WTC11 (cell line): ENCODE results near the gene PROCR. TPM values are rescaled to one million over a fixed set of nuclear protein-coding genes. Genes with fewer than 3 reads are reported as not detected.

ENCODE experiments used
- ATAC-seq: fragments of 200-7000 bp; cut with Tn5 transposase; 2 replicates; pipeline ENCODE4 v1.10.0; 2021; ENCODE audit warnings: mild to moderate bottlenecking, moderate library complexity
- Bru-seq: library from RNA; stranded (reverse); fragments of 400-500 nt; gene quantifications from one replicate; lab custom pipeline; 2021; lab: Mats Ljungman, UMichigan
- CTCF ChIA-PET: fragments of 300-600 bp; sonication (Branson Sonifier 250); formaldehyde crosslinking; loops from one replicate; lab custom pipeline; 2021; ENCODE audit warnings: antibody characterized with exemption; lab: Charles Lee
- POLR2A ChIA-PET: fragments of 350-600 bp; sonication (Branson Sonifier 250); formaldehyde crosslinking; loops from one replicate; lab custom pipeline; 2021; ENCODE audit warnings: antibody characterized with exemption; lab: Charles Lee
- DNase-seq: peaks from one replicate; pipeline ENCODE4 v3.0.0; 2021; ENCODE audit warnings: low spot score
- H3K27ac Mint-ChIP-seq: 2 replicates; pipeline ENCODE4 v1.8.0; 2021; ENCODE audit warnings: mixed read lengths
- H3K27me3 Mint-ChIP-seq: 2 replicates; pipeline ENCODE4 v1.8.0; 2021; ENCODE audit warnings: low read depth, mild to moderate bottlenecking, moderate library complexity, mixed read lengths
- H3K36me3 Mint-ChIP-seq: 2 replicates; pipeline ENCODE4 v1.8.0; 2021; ENCODE audit warnings: mixed read lengths
- H3K4me1 Mint-ChIP-seq: 2 replicates; pipeline ENCODE4 v1.8.0; 2022; ENCODE audit warnings: mixed read lengths
- H3K4me3 Mint-ChIP-seq: 2 replicates; pipeline ENCODE4 v1.8.0; 2021; ENCODE audit warnings: mild to moderate bottlenecking, moderate library complexity, mixed read lengths
- H3K9me3 Mint-ChIP-seq: 2 replicates; pipeline ENCODE4 v1.8.0; 2021; ENCODE audit warnings: mixed read lengths
- ATF1 ChIP-seq: sonication (generic); formaldehyde crosslinking; IDR thresholded peaks from 2 replicates; pipeline ENCODE4 v1.8.1; 2023; ENCODE audit warnings: mild to moderate bottlenecking, moderate library complexity, missing genetic modification reagents
- CBFB ChIP-seq: sonication (generic); formaldehyde crosslinking; IDR thresholded peaks from 2 replicates; pipeline ENCODE4 v1.8.1; 2022; ENCODE audit warnings: mild to moderate bottlenecking, low read depth, missing genetic modification reagents
- CTCF ChIP-seq: fragments of 200-600 bp; IDR thresholded peaks from 2 replicates; pipeline ENCODE4 v1.8.0; 2022; ENCODE audit warnings: antibody characterized with exemption
- E2F1 ChIP-seq: sonication (generic); formaldehyde crosslinking; IDR thresholded peaks from 2 replicates; pipeline ENCODE4 v1.8.0; 2022; ENCODE audit warnings: mild to moderate bottlenecking, missing genetic modification reagents
- EMX1 ChIP-seq: fragments of 250-450 bp; sonication (Bioruptor Pico); IDR thresholded peaks from 2 replicates; pipeline ENCODE4 v1.8.0; 2021; ENCODE audit warnings: mild to moderate bottlenecking
- ESRRA ChIP-seq: sonication (generic); formaldehyde crosslinking; IDR thresholded peaks from 2 replicates; pipeline ENCODE4 v1.8.1; 2022; ENCODE audit warnings: mild to moderate bottlenecking, missing genetic modification reagents, borderline replicate concordance
- ETV6 ChIP-seq: sonication (generic); formaldehyde crosslinking; IDR thresholded peaks from 2 replicates; pipeline ENCODE4 v1.8.1; 2022; ENCODE audit warnings: mild to moderate bottlenecking, missing genetic modification reagents
- FOXJ3 ChIP-seq: sonication (generic); formaldehyde crosslinking; IDR thresholded peaks from 2 replicates; pipeline ENCODE4 v1.9.0; 2021; ENCODE audit warnings: missing genetic modification reagents, mild to moderate bottlenecking, borderline replicate concordance
- GTF2I ChIP-seq: fragments of 250-450 bp; sonication (Bioruptor Pico); conservative IDR thresholded peaks from 2 replicates; pipeline ENCODE4 v1.4.0; 2021; ENCODE audit warnings: mild to moderate bottlenecking
- HMGA2 ChIP-seq: fragments of 250-450 bp; sonication (Bioruptor Pico); IDR thresholded peaks from 2 replicates; pipeline ENCODE4 v1.4.0; 2021; ENCODE audit warnings: mild to moderate bottlenecking, moderate library complexity
- NFATC4 ChIP-seq: fragments of 250-450 bp; sonication (Bioruptor Pico); IDR thresholded peaks from 2 replicates; pipeline ENCODE4 v1.9.0; 2021; ENCODE audit warnings: mild to moderate bottlenecking
- NFE2L1 ChIP-seq: sonication (generic); formaldehyde crosslinking; IDR thresholded peaks from 2 replicates; pipeline ENCODE4 v1.8.1; 2023; ENCODE audit warnings: missing genetic modification reagents
- RORB ChIP-seq: fragments of 250-450 bp; sonication (Bioruptor Pico); IDR thresholded peaks from 2 replicates; pipeline ENCODE4 v1.9.0; 2021; ENCODE audit warnings: mild to moderate bottlenecking
- SMAD3 ChIP-seq: sonication (generic); formaldehyde crosslinking; IDR thresholded peaks from 2 replicates; pipeline ENCODE4 v1.8.0; 2022; ENCODE audit warnings: missing genetic modification reagents, mild to moderate bottlenecking, borderline replicate concordance
- SP1 ChIP-seq: sonication (generic); formaldehyde crosslinking; conservative IDR thresholded peaks from 2 replicates; pipeline ENCODE4 v1.8.1; 2022; ENCODE audit warnings: missing genetic modification reagents
- ZBTB21 ChIP-seq: sonication (generic); formaldehyde crosslinking; IDR thresholded peaks from 2 replicates; pipeline ENCODE4 v1.8.1; 2023; ENCODE audit warnings: mild to moderate bottlenecking, missing genetic modification reagents, borderline replicate concordance
- ZNF121 ChIP-seq: sonication (generic); formaldehyde crosslinking; IDR thresholded peaks from 2 replicates; pipeline ENCODE4 v1.8.0; 2023; ENCODE audit warnings: missing genetic modification reagents
- ZNF532 ChIP-seq: fragments of 250-450 bp; sonication (Bioruptor Pico); IDR thresholded peaks from 2 replicates; pipeline ENCODE4 v1.9.0; 2021; ENCODE audit warnings: mild to moderate bottlenecking, borderline replicate concordance
- long read RNA-seq, 3 experiments: library from RNA in 1 of 3; library from capped mRNA in 1 of 3; library from polyadenylated mRNA in 1 of 3; unstranded in 2 of 3; stranded (forward) in 1 of 3; transcript quantifications; one replicate each; pipeline ENCODE4 v2.0.0, GENCODE V29; 2021
- total RNA-seq: library from RNA; stranded (reverse); gene quantifications from 3 replicates; pipeline ENCODE4 v1.2.3, GENCODE V29; 2021
- TF ChIP-seq, protein P1 (sequence below): sonication (generic); formaldehyde crosslinking; IDR thresholded peaks from 2 replicates; pipeline ENCODE4 v1.8.0; 2023; ENCODE audit warnings: mild to moderate bottlenecking, missing genetic modification reagents
- TF ChIP-seq, protein P2 (sequence below): sonication (generic); formaldehyde crosslinking; IDR thresholded peaks from 2 replicates; pipeline ENCODE4 v1.8.0; 2022; ENCODE audit warnings: mild to moderate bottlenecking, missing genetic modification reagents
- TF ChIP-seq, protein P3 (sequence below): sonication (generic); formaldehyde crosslinking; IDR thresholded peaks from 2 replicates; pipeline ENCODE4 v1.8.0; 2022; ENCODE audit warnings: mild to moderate bottlenecking, missing genetic modification reagents

Gene PROCR
- total RNA-seq (20.5 to 29.7 TPM (median 22.2 TPM) in 3 replicates), Bru-seq, nascent RNA (percentile 56 among the genes with signal in this experiment)
- long read RNA-seq, experiment 1, transcript PROCR-201 (4 exons, 1,348 nt): major isoform, 42 of 51 reads
- long read RNA-seq, experiment 1, partial matches to known transcripts: 3 of 51 reads
- long read RNA-seq, experiment 1, other reads (novel, unspliced or antisense): 6 of 51 reads
- long read RNA-seq, experiment 2, transcript PROCR-201 (4 exons, 1,348 nt): major isoform, 18 of 26 reads
- long read RNA-seq, experiment 2, partial matches to known transcripts: 4 of 26 reads
- long read RNA-seq, experiment 2, other reads (novel, unspliced or antisense): 4 of 26 reads
- long read RNA-seq, experiment 3, transcript PROCR-201 (4 exons, 1,348 nt): major isoform, 70 of 80 reads
- long read RNA-seq, experiment 3, partial matches to known transcripts: 3 of 80 reads
- long read RNA-seq, experiment 3, other reads (novel, unspliced or antisense): 7 of 80 reads

GRCh38 chr20:35171753-35172433 is at the start of gene PROCR:
Gene PROCR (plus strand): TSS chr20:35172072. CDS start chr20:35172155, 83 bp downstream.
- peaks cover 10% of the 10 kb centered on the region for H3K36me3 Mint-ChIP-seq
- POLR2A ChIA-PET: no interaction called here
- H3K27ac Mint-ChIP-seq: peak within 1 kb of the TSS; percentile 42
- peak within 1 kb of the TSS; percentile 70 for H3K4me3 Mint-ChIP-seq
- CTCF ChIA-PET: interaction anchor here (0.6 kb wide), 2 partner anchors 27 to 75 kb away, joined by 3 to 4 read pairs; no protein-coding TSS in a partner anchor
- TF ChIP-seq SMAD3 (CRISPR knock-in tag) (no peak), EMX1 (CRISPR knock-in tag) (no peak), ZBTB21 (CRISPR knock-in tag) (no peak), ZNF121 (CRISPR knock-in tag) (peak; percentile 93), FOXJ3 (CRISPR knock-in tag) (no peak), ETV6 (CRISPR knock-in tag) (peak; percentile 96), NFATC4 (CRISPR knock-in tag) (no peak), ZNF532 (CRISPR knock-in tag) (no peak), HMGA2 (CRISPR knock-in tag) (no peak), NFE2L1 (CRISPR knock-in tag) (no peak), CBFB (CRISPR knock-in tag) (no peak), RORB (no peak), ATF1 (CRISPR knock-in tag) (no peak), E2F1 (no peak), ESRRA (CRISPR knock-in tag) (no peak), GTF2I (no peak), CTCF (no peak), SP1 (CRISPR knock-in tag) (0 out of 2 replicates have a peak, but pooled peaks have one; percentile 30)
- TF ChIP-seq, protein P1, sequence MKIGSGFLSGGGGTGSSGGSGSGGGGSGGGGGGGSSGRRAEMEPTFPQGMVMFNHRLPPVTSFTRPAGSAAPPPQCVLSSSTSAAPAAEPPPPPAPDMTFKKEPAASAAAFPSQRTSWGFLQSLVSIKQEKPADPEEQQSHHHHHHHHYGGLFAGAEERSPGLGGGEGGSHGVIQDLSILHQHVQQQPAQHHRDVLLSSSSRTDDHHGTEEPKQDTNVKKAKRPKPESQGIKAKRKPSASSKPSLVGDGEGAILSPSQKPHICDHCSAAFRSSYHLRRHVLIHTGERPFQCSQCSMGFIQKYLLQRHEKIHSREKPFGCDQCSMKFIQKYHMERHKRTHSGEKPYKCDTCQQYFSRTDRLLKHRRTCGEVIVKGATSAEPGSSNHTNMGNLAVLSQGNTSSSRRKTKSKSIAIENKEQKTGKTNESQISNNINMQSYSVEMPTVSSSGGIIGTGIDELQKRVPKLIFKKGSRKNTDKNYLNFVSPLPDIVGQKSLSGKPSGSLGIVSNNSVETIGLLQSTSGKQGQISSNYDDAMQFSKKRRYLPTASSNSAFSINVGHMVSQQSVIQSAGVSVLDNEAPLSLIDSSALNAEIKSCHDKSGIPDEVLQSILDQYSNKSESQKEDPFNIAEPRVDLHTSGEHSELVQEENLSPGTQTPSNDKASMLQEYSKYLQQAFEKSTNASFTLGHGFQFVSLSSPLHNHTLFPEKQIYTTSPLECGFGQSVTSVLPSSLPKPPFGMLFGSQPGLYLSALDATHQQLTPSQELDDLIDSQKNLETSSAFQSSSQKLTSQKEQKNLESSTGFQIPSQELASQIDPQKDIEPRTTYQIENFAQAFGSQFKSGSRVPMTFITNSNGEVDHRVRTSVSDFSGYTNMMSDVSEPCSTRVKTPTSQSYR: no peak
- TF ChIP-seq, protein P2, sequence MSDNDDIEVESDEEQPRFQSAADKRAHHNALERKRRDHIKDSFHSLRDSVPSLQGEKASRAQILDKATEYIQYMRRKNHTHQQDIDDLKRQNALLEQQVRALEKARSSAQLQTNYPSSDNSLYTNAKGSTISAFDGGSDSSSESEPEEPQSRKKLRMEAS: peak; percentile 43
- TF ChIP-seq, protein P3, sequence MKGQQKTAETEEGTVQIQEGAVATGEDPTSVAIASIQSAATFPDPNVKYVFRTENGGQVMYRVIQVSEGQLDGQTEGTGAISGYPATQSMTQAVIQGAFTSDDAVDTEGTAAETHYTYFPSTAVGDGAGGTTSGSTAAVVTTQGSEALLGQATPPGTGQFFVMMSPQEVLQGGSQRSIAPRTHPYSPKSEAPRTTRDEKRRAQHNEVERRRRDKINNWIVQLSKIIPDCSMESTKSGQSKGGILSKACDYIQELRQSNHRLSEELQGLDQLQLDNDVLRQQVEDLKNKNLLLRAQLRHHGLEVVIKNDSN (CRISPR knock-in tag): no peak
- ATAC-seq (peak; percentile 89), DNase-seq (peak; percentile 75)
- peaks cover 22% of the 10 kb centered on the region for H3K27me3 Mint-ChIP-seq
- no peaks in the 10 kb centered on the region for H3K9me3 Mint-ChIP-seq
- peaks cover 46% of the 10 kb centered on the region for H3K4me1 Mint-ChIP-seq
